H1 (cell line): Measurements from ENCODE around the gene ABHD2. TPM values are rescaled to one million over a fixed set of nuclear protein-coding genes. Genes with fewer than 3 reads are reported as not detected.

ENCODE experiments used
- CTCF ChIA-PET: fragments of 300-600 bp; sonication (Branson Sonifier 250); formaldehyde crosslinking; loops from one replicate; lab custom pipeline; 2021; ENCODE audit not compliant: partially characterized antibody; lab: Charles Lee
- POLR2A ChIA-PET: fragments of 300-600 bp; sonication (Branson Sonifier 250); formaldehyde crosslinking; loops from one replicate; lab custom pipeline; 2021; ENCODE audit warnings: inconsistent platforms; ENCODE audit not compliant: partially characterized antibody; lab: Charles Lee
- DNase-seq, 2 experiments: peaks; one replicate each; pipeline versions ENCODE4 v3.0.0 to v3.0.0-alpha.2; 2010 to 2022; ENCODE audit warnings: low spot score in 2 of 2, low read depth in 1 of 2, mixed read lengths in 1 of 2
- FAIRE-seq: peaks from 2 replicates; lab custom pipeline; 2011; peaks lifted over from hg19 to GRCh38; lab: Jason Lieb, UNC
- H2AFZ ChIP-seq: 2 replicates; pipeline ENCODE4 v1.8.1; 2012; ENCODE audit warnings: low read length, inconsistent platforms
- H2AK5ac ChIP-seq: 2 replicates; pipeline ENCODE4 v1.6.1; 2013; ENCODE audit warnings: low read depth, low read length
- H2BK120ac ChIP-seq: replicated peaks from 2 replicates; pipeline ENCODE3; 2013; ENCODE audit warnings: low read depth, low read length, inconsistent platforms
- H2BK12ac ChIP-seq: 2 replicates; pipeline ENCODE4 v1.6.1; 2013; ENCODE audit warnings: low read depth, low read length
- H2BK15ac ChIP-seq: 2 replicates; pipeline ENCODE4 v1.6.1; 2013; ENCODE audit warnings: low read length
- H2BK20ac ChIP-seq: 2 replicates; pipeline ENCODE4 v1.6.1; 2013; ENCODE audit warnings: low read length
- H2BK5ac ChIP-seq: 2 replicates; pipeline ENCODE4 v1.6.1; 2013; ENCODE audit warnings: low read depth, low read length
- H3K14ac ChIP-seq: 2 replicates; pipeline ENCODE4 v1.6.1; 2013; ENCODE audit warnings: inconsistent platforms; ENCODE audit not compliant: insufficient read length
- H3K18ac ChIP-seq: 2 replicates; pipeline ENCODE4 v1.6.1; 2013; ENCODE audit warnings: low read length; ENCODE audit errors: extremely low read depth
- H3K23ac ChIP-seq: 2 replicates; pipeline ENCODE4 v1.6.1; 2013; ENCODE audit warnings: inconsistent platforms; ENCODE audit not compliant: insufficient read length
- H3K23me2 ChIP-seq: 2 replicates; pipeline ENCODE4 v1.6.1; 2013; ENCODE audit warnings: low read depth, low read length
- H3K27ac ChIP-seq: 2 replicates; pipeline ENCODE4 v1.6.1; 2011; ENCODE audit warnings: low read depth, low read length, inconsistent platforms
- H3K27me3 ChIP-seq, 4 experiments: replicated peaks in 1 of 4; 1 replicate in 1 of 4; 2 replicates in 3 of 4; pipeline versions ENCODE4 v1.6.1 to v1.8.1; 2011 to 2013; ENCODE audit warnings: low read length in 3 of 4, mild to moderate bottlenecking in 3 of 4, inconsistent platforms in 2 of 4, mixed read lengths in 2 of 4, moderate library complexity in 1 of 4; ENCODE audit not compliant: control insufficient read depth in 3 of 4, insufficient read depth in 3 of 4; ENCODE audit errors: extremely low read depth in 1 of 4
- H3K36me3 ChIP-seq, 4 experiments: 2 replicates each; pipeline versions ENCODE4 v1.6.1 to v1.8.1; 2011 to 2013; ENCODE audit warnings: mild to moderate bottlenecking in 4 of 4, low read length in 3 of 4, moderate library complexity in 2 of 4, control low read depth in 1 of 4, inconsistent platforms in 1 of 4; ENCODE audit not compliant: insufficient read depth in 4 of 4, control insufficient read depth in 2 of 4
- H3K4ac ChIP-seq: replicated peaks from 2 replicates; pipeline ENCODE3; 2013; ENCODE audit warnings: low read length, low read depth, mixed read lengths, inconsistent platforms; ENCODE audit not compliant: insufficient read length
- H3K4me1 ChIP-seq, 4 experiments: replicated peaks in 1 of 4; 1 replicate in 1 of 4; 2 replicates in 3 of 4; pipeline versions ENCODE4 v1.6.1 to v1.8.1; 2011 to 2013; ENCODE audit warnings: low read length in 3 of 4, inconsistent platforms in 2 of 4, mixed read lengths in 1 of 4; ENCODE audit not compliant: insufficient read depth in 4 of 4, control insufficient read depth in 3 of 4
- H3K4me2 ChIP-seq, 2 experiments: 2 replicates each; pipeline versions ENCODE4 v1.6.1 to v1.8.1; 2011 to 2013; ENCODE audit warnings: low read depth in 2 of 2, low read length in 2 of 2, control low read depth in 1 of 2, inconsistent platforms in 1 of 2, mild to moderate bottlenecking in 1 of 2; ENCODE audit not compliant: insufficient read depth in 1 of 2
- H3K4me3 ChIP-seq, 4 experiments: fragments of 200-600, 300-600 bp in 1 of 4; sonication (generic), shearing (Covaris generic), sonication (Bioruptor Twin) in 1 of 4; 2 replicates each; pipeline versions ENCODE4 v1.5.1 to v1.8.1; 2011 to 2016; ENCODE audit warnings: low read length in 4 of 4, low read depth in 3 of 4, control low read depth in 2 of 4, inconsistent platforms in 2 of 4, mild to moderate bottlenecking in 2 of 4, mixed read lengths in 1 of 4, moderate library complexity in 1 of 4; ENCODE audit not compliant: insufficient read depth in 2 of 4; ENCODE audit errors: extremely low read depth in 1 of 4
- H3K56ac ChIP-seq: replicated peaks from 2 replicates; pipeline ENCODE3; 2013; ENCODE audit warnings: low read depth, mild to moderate bottlenecking, mixed read lengths, low read length, inconsistent platforms; ENCODE audit not compliant: insufficient read length
- H3K79me1 ChIP-seq: 2 replicates; pipeline ENCODE4 v1.6.1; 2013; ENCODE audit warnings: low read depth, low read length, control low read depth
- H3K79me2 ChIP-seq, 2 experiments: 2 replicates each; pipeline versions ENCODE4 v1.6.1 to v1.8.1; 2012 to 2013; ENCODE audit warnings: low read length in 2 of 2, mild to moderate bottlenecking in 2 of 2, inconsistent platforms in 1 of 2; ENCODE audit not compliant: insufficient read depth in 2 of 2, control insufficient read depth in 1 of 2
- H3K9ac ChIP-seq, 4 experiments: replicated peaks in 1 of 4; 1 replicate in 1 of 4; 2 replicates in 3 of 4; pipeline versions ENCODE4 v1.6.1 to v1.8.1; 2011 to 2013; ENCODE audit warnings: low read depth in 3 of 4, low read length in 3 of 4, control low read depth in 2 of 4, mild to moderate bottlenecking in 2 of 4, moderate library complexity in 2 of 4, inconsistent platforms in 1 of 4; ENCODE audit errors: extremely low read depth in 1 of 4
- H3K9me3 ChIP-seq, 2 experiments: 2 replicates each; pipeline versions ENCODE4 v1.6.1 to v1.8.1; 2012 to 2013; ENCODE audit warnings: mild to moderate bottlenecking in 2 of 2, moderate library complexity in 2 of 2, control low read depth in 1 of 2, inconsistent platforms in 1 of 2, low read depth in 1 of 2, low read length in 1 of 2, mixed read lengths in 1 of 2; ENCODE audit not compliant: insufficient read depth in 2 of 2
- H4K20me1 ChIP-seq, 2 experiments: replicated peaks in 1 of 2; 2 replicates each; pipeline versions ENCODE3 to v1.8.1; 2011 to 2013; ENCODE audit warnings: inconsistent platforms in 2 of 2, low read length in 2 of 2, mild to moderate bottlenecking in 1 of 2; ENCODE audit not compliant: insufficient read depth in 2 of 2, control insufficient read depth in 1 of 2
- H4K5ac ChIP-seq: 2 replicates; pipeline ENCODE4 v1.6.1; 2013; ENCODE audit warnings: low read length, low read depth, mixed read lengths, inconsistent platforms; ENCODE audit not compliant: insufficient read length
- H4K8ac ChIP-seq: 2 replicates; pipeline ENCODE4 v1.8.0; 2013; ENCODE audit warnings: mild to moderate bottlenecking, moderate library complexity, low read length, inconsistent platforms; ENCODE audit not compliant: insufficient read depth; ENCODE audit errors: extremely low read depth
- H4K91ac ChIP-seq: replicated peaks from 2 replicates; pipeline ENCODE3; 2013; ENCODE audit warnings: low read length, mixed read lengths, inconsistent platforms; ENCODE audit not compliant: insufficient read length
- EZH2 ChIP-seq: fragments of 200-600 bp; sonication (generic); IDR thresholded peaks from 2 replicates; pipeline ENCODE4 v1.7.1; 2012; ENCODE audit warnings: low read depth, mild to moderate bottlenecking, moderate library complexity, low read length, inconsistent platforms; ENCODE audit not compliant: severe bottlenecking
- GTF2F1 ChIP-seq: IDR thresholded peaks from 2 replicates; pipeline ENCODE4 v1.6.1; 2012; ENCODE audit warnings: low read depth, low read length, improper control_type of control experiment, borderline replicate concordance
- HDAC2 ChIP-seq, 2 experiments: fragments of 300-600 bp in 1 of 2; sonication (generic) in 1 of 2; IDR thresholded peaks; 2 replicates each; pipeline ENCODE4 v1.6.1; 2011 to 2012; ENCODE audit warnings: low read depth in 2 of 2, low read length in 2 of 2, mild to moderate bottlenecking in 2 of 2, moderate library complexity in 2 of 2, borderline replicate concordance in 1 of 2, inconsistent platforms in 1 of 2
- KDM5A ChIP-seq: fragments of 200-600 bp; IDR thresholded peaks from 2 replicates; pipeline ENCODE4 v1.7.1; 2012; ENCODE audit warnings: mild to moderate bottlenecking, low read length, inconsistent platforms, mixed read lengths
- MAFK ChIP-seq: IDR thresholded peaks from 2 replicates; pipeline ENCODE4 v1.6.1; 2012; ENCODE audit warnings: low read depth, mild to moderate bottlenecking, improper control_type of control experiment, low read length
- RNF2 ChIP-seq: fragments of 200-900, 300-1000 bp; sonication (generic); IDR thresholded peaks from 2 replicates; pipeline ENCODE4 v1.7.1; 2016; ENCODE audit warnings: borderline replicate concordance, low read depth, mild to moderate bottlenecking, antibody characterized with exemption, low read length; ENCODE audit not compliant: poor library complexity, severe bottlenecking; ENCODE audit errors: missing control alignments
- SIRT6 ChIP-seq: IDR thresholded peaks from one replicate; pipeline ENCODE4 v1.7.1; 2012; ENCODE audit warnings: low read length, inconsistent platforms
- SP1 ChIP-seq: IDR thresholded peaks from 2 replicates; pipeline ENCODE4 v1.6.1; 2011; ENCODE audit warnings: low read depth, low read length
- YY1 ChIP-seq: IDR thresholded peaks from 2 replicates; pipeline ENCODE4 v1.6.1; 2011; ENCODE audit warnings: low read depth, mild to moderate bottlenecking, low read length
- WGBS, 2 experiments: shearing (Covaris generic) in 1 of 2; methylation state at CpG; one replicate each; pipeline versions ENCODE4 v1.1.6 to v1.1.7; 2013 to 2015; ENCODE audit warnings: low lambda C conversion rate in 2 of 2, mixed read lengths in 2 of 2, inconsistent platforms in 1 of 2, low coverage in 1 of 2, missing lambda C conversion rate in 1 of 2; ENCODE audit not compliant: insufficient replicate concordance in 2 of 2, insufficient coverage in 1 of 2, insufficient read length in 1 of 2; ENCODE audit errors: extremely low coverage in 1 of 2, missing lambda C conversion rate in 1 of 2; 5-methylcytosine and 5-hydroxymethylcytosine counted together
- polyA plus RNA-seq, 7 experiments: library from polyadenylated mRNA; depleted of rRNA in 3 of 7; stranded (reverse) in 5 of 7; unstranded in 2 of 7; fragments of >200 nt in 5 of 7; fragments of 200-250 nt in 2 of 7; gene quantifications; 1 replicate in 5 of 7; 2 replicates in 1 of 7; 4 replicates in 1 of 7; pipeline versions ENCODE4 v1.2.1 to v1.2.3, GENCODE V29; 2011 to 2013; ENCODE audit warnings: missing spikeins in 2 of 7, mixed read lengths in 2 of 7
- total RNA-seq: library from RNA; stranded (reverse); fragmentation: NEBNext Ultra II Directional; extraction: Animal tissue kit (Norgen Biotek cat#: 25700); gene quantifications from 2 replicates; pipeline ENCODE4 v1.2.1, GENCODE V29; 2021
- TF ChIP-seq, protein P1 (sequence below): IDR thresholded peaks from 2 replicates; pipeline ENCODE4 v1.6.1; 2011; ENCODE audit warnings: low read length, improper control_type of control experiment
- TF ChIP-seq, protein P2 (sequence below): IDR thresholded peaks from 2 replicates; pipeline ENCODE4 v1.6.1; 2012; ENCODE audit warnings: low read length, inconsistent platforms

ABHD2 gene
- total and polyA plus RNA-seq, 2 of the 8 experiments (the other 6 are each of a cell fraction or from before 2014, with no cell fraction given), result 9.1 to 23.7 TPM

GRCh38 chr15:89221543-89221942, 133.3 kb downstream of the ABHD2 start, which contains the start of gene RLBP1:
RLBP1 (minus strand) TSS chr15:89221579; CDS start chr15:89218975, 2,604 bp downstream.
- Histone ChIP-seq H3K14ac (no peak within 1 kb of the TSS), H2BK5ac (no peak within 1 kb of the TSS), H3K23ac (no peak within 1 kb of the TSS), H4K91ac (no peak within 1 kb of the TSS), H2AFZ (peak within 1 kb of the TSS; percentile 81; the same call in 1 of the 2 replicates), H2BK15ac (no peak within 1 kb of the TSS), H3K4me3 (no peak within 1 kb of the TSS), H3K27ac (no peak within 1 kb of the TSS), H3K79me2 (no peaks in the 10 kb centered on the region), H3K23me2 (no peaks in the 10 kb centered on the region), H3K36me3 (no peaks in the 10 kb centered on the region), H3K4me1 (no peaks in the 10 kb centered on the region; a peak in 2 of 7 replicates), H2BK120ac (no peak within 1 kb of the TSS), H3K27me3 (no peaks in the 10 kb centered on the region), H2AK5ac (no peak within 1 kb of the TSS), H2BK12ac (no peak within 1 kb of the TSS), H3K56ac (no peak within 1 kb of the TSS), H4K20me1 (no peaks in the 10 kb centered on the region), H3K9me3 (no peaks in the 10 kb centered on the region), H3K4me2 (no peak within 1 kb of the TSS), H3K9ac (no peak within 1 kb of the TSS), H3K79me1 (no peaks in the 10 kb centered on the region), H2BK20ac (no peak within 1 kb of the TSS), H3K4ac (no peak within 1 kb of the TSS), H4K8ac (0 out of 2 replicates have a peak within 1 kb of the TSS, but pooled peaks have one; percentile 28), H3K18ac (no peak within 1 kb of the TSS), H4K5ac (no peak within 1 kb of the TSS)
- no peak for FAIRE-seq
- POLR2A ChIA-PET, result no interaction called here
- no peak for DNase-seq
- CTCF ChIA-PET, result interaction anchor here (1.1 to 4.0 kb wide), 3 partner anchors 14 to 44 kb away, joined by 3 to 19 read pairs (median 6); no protein-coding TSS in a partner anchor
- WGBS, 2 experiments, result 87% methylated on average over 10 of the region's 11 CpGs; no CpG with 5 or more reads in 1 of the 2 experiments
- TF ChIP-seq HDAC2 (IDR thresholded peaks at IDR 0.05; ENCODE audit: borderline replicate concordance in 1 of 2, low read depth in 2 of 2, low read length in 2 of 2) (no peak), KDM5A (no peak), SIRT6 (no peak), MAFK (no peak), YY1 (no peak), GTF2F1 (no peak), RNF2 (no peak), EZH2 (no peak), SP1 (no peak)
- TF ChIP-seq, protein P1, sequence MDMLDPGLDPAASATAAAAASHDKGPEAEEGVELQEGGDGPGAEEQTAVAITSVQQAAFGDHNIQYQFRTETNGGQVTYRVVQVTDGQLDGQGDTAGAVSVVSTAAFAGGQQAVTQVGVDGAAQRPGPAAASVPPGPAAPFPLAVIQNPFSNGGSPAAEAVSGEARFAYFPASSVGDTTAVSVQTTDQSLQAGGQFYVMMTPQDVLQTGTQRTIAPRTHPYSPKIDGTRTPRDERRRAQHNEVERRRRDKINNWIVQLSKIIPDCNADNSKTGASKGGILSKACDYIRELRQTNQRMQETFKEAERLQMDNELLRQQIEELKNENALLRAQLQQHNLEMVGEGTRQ, result no peak
- TF ChIP-seq, protein P2, sequence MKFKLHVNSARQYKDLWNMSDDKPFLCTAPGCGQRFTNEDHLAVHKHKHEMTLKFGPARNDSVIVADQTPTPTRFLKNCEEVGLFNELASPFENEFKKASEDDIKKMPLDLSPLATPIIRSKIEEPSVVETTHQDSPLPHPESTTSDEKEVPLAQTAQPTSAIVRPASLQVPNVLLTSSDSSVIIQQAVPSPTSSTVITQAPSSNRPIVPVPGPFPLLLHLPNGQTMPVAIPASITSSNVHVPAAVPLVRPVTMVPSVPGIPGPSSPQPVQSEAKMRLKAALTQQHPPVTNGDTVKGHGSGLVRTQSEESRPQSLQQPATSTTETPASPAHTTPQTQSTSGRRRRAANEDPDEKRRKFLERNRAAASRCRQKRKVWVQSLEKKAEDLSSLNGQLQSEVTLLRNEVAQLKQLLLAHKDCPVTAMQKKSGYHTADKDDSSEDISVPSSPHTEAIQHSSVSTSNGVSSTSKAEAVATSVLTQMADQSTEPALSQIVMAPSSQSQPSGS, result no peak
